DND-41 (cell line): ENCODE measurements around the gene DIAPH2.

Experiments used
- ATAC-seq: fragments of 200-7000 bp; cut with Tn5 transposase; 3 replicates; pipeline ENCODE4 v1.9.1; 2021; ENCODE audit warnings: low read depth; ENCODE audit not compliant: insufficient read depth
- DNase-seq: peaks from one replicate; pipeline ENCODE4 v3.0.0-alpha.2; 2020
- H2AFZ ChIP-seq: 2 replicates; pipeline ENCODE4 v1.6.0; 2012; ENCODE audit warnings: low read depth, low read length
- H3K27ac ChIP-seq: 2 replicates; pipeline ENCODE4 v1.5.1; 2012; ENCODE audit warnings: low read length, inconsistent platforms
- H3K27me3 ChIP-seq: fragments of 200-600 bp; sonication (generic); 2 replicates; pipeline ENCODE4 v1.6.0; 2012; ENCODE audit warnings: low read length, mild to moderate bottlenecking, inconsistent platforms; ENCODE audit not compliant: insufficient read depth, poor library complexity
- H3K36me3 ChIP-seq: 2 replicates; pipeline ENCODE4 v1.5.1; 2012; ENCODE audit warnings: low read length, inconsistent platforms; ENCODE audit not compliant: insufficient read depth
- H3K4me1 ChIP-seq: 2 replicates; pipeline ENCODE4 v1.5.1; 2012; ENCODE audit warnings: mild to moderate bottlenecking, low read length; ENCODE audit not compliant: insufficient read depth
- H3K4me2 ChIP-seq: 2 replicates; pipeline ENCODE4 v1.6.0; 2012; ENCODE audit warnings: mild to moderate bottlenecking, moderate library complexity, low read length, inconsistent platforms; ENCODE audit not compliant: insufficient read depth
- H3K4me3 ChIP-seq, 2 experiments: fragments of 200-600 bp in 1 of 2; shearing (Covaris generic) in 1 of 2; 2 replicates each; pipeline ENCODE4 v1.5.1; 2012 to 2016; ENCODE audit warnings: inconsistent platforms in 2 of 2, low read length in 2 of 2, mild to moderate bottlenecking in 2 of 2, low read depth in 1 of 2, moderate library complexity in 1 of 2
- H3K79me2 ChIP-seq: 2 replicates; pipeline ENCODE4 v1.6.0; 2012; ENCODE audit warnings: low read length, inconsistent platforms; ENCODE audit not compliant: insufficient read depth
- H3K9ac ChIP-seq: 2 replicates; pipeline ENCODE4 v1.6.0; 2012; ENCODE audit warnings: low read depth, mild to moderate bottlenecking, inconsistent platforms, low read length, moderate library complexity
- H3K9me3 ChIP-seq: 2 replicates; pipeline ENCODE4 v1.5.1; 2012; ENCODE audit warnings: low read length, moderate library complexity, mild to moderate bottlenecking, inconsistent platforms; ENCODE audit not compliant: insufficient read depth, severe bottlenecking
- H4K20me1 ChIP-seq: 2 replicates; pipeline ENCODE4 v1.6.0; 2012; ENCODE audit warnings: low read length; ENCODE audit not compliant: insufficient read depth
- CTCF ChIP-seq: IDR thresholded peaks from 2 replicates; pipeline ENCODE4 v1.5.1; 2012; ENCODE audit warnings: borderline replicate concordance, low read length, moderate library complexity, mild to moderate bottlenecking; ENCODE audit not compliant: poor library complexity, severe bottlenecking; ENCODE audit errors: extremely low read depth
- EZH2 ChIP-seq: IDR thresholded peaks from 3 replicates; pipeline ENCODE4 v1.6.1; 2012; ENCODE audit warnings: borderline replicate concordance, low read depth, mild to moderate bottlenecking, moderate library complexity, low read length, inconsistent platforms; ENCODE audit not compliant: severe bottlenecking

Gene DIAPH2

GRCh38 chrX:96770315-96770714, 85.7 kb downstream of the DIAPH2 start:
- TF ChIP-seq EZH2 (no peak), CTCF (peak; percentile 50)
- H3K4me3 ChIP-seq = no peak overlapping the region
- no peaks in the 10 kb centered on the region for H4K20me1 ChIP-seq
- no peaks in the 10 kb centered on the region for H3K9me3 ChIP-seq
- no peak overlapping the region for H3K27ac ChIP-seq
- no peak overlapping the region for H3K9ac ChIP-seq
- no peaks in the 10 kb centered on the region for H3K27me3 ChIP-seq
- DNase-seq (no peak), ATAC-seq (no peak)
- H3K79me2 ChIP-seq = no peaks in the 10 kb centered on the region
- no peak overlapping the region for H3K4me2 ChIP-seq
- H3K4me1 ChIP-seq = no peaks in the 10 kb centered on the region
- no peak overlapping the region for H2AFZ ChIP-seq
- H3K36me3 ChIP-seq = no peaks in the 10 kb centered on the region

- Histone ChIP-seq H3K36me3 (no peaks in the 10 kb centered on the region), H3K4me2 (no peak overlapping the region), H3K4me3 (no peak overlapping the region), H3K9ac (no peak overlapping the region), H2AFZ (no peak overlapping the region), H3K9me3 (no peaks in the 10 kb centered on the region), H3K27me3 (no peaks in the 10 kb centered on the region), H3K4me1 (no peaks in the 10 kb centered on the region), H4K20me1 (no peaks in the 10 kb centered on the region), H3K79me2 (no peaks in the 10 kb centered on the region), H3K27ac (no peak overlapping the region)
- DNase-seq = no peak
- no peak for ATAC-seq
- no peak for TF ChIP-seq CTCF
- no peak for TF ChIP-seq EZH2
Measured at GRCh38 chrX:96771486-96771885, 86.8 kb downstream of the DIAPH2 start.

- H3K4me2 ChIP-seq = no peak overlapping the region
- no peak for ATAC-seq
Measured at GRCh38 chrX:96774116-96774515, 89.5 kb downstream of the DIAPH2 start.

More at GRCh38 chrX:96774116-96774515, 89.5 kb downstream of the DIAPH2 start:
- no peaks in the 10 kb centered on the region for H3K36me3 ChIP-seq
- H3K4me3 ChIP-seq = no peak overlapping the region
- TF ChIP-seq EZH2 (no peak), CTCF (no peak)
- H2AFZ ChIP-seq = no peak overlapping the region
- no peaks in the 10 kb centered on the region for H3K9me3 ChIP-seq
- no peak for DNase-seq
- H3K4me1 ChIP-seq = no peaks in the 10 kb centered on the region
- H3K9ac ChIP-seq = no peak overlapping the region
- no peak overlapping the region for H3K27ac ChIP-seq
- H4K20me1 ChIP-seq = no peaks in the 10 kb centered on the region
- no peaks in the 10 kb centered on the region for H3K79me2 ChIP-seq
- no peaks in the 10 kb centered on the region for H3K27me3 ChIP-seq
